ENCODE data around the gene NOX5.

DNA sequence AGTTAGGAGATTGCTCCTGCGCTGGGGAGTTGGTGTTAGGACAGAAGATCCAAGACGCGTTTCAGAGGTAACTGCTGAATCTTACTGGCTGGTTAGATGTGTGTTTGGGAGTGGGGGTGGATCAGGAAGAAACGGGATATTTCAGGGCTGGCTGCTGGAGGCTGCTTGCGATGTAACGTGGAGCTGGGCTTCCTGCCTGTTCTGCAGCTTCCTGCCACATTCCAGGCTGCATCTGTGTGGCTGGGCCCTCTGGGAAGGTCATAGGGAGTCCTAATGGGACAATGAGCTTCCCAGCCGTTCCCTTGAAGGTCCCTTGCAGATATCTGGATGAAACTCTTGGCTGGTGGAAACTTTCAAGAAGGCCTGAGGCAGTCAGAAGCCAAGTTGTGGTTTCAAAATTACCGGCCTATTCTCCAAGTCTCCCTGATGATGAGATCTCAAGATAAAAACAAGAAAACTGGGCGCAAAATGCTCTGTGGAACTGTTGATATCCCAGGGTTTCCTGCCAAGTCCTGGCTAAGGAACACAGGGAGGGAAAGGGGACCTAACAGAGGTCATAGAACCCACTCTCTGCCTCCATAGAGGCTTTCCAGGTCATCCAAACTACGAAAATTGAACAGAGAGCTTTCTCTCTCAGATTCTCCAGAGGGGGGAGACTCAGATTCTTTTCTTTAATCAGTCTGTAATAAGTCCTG, 67.0 kb downstream of the NOX5 start:
- TF ChIP-seq CTCF (conservative IDR thresholded peaks at IDR 0.05; ENCODE audit: low read length) (no peak), EZH2phosphoT487 (IDR thresholded peaks at IDR 0.05; ENCODE audit: borderline replicate concordance, low read depth, low read length) (no peak)

Measured in OCI-LY7 (cell line).